Suprapubic skin (tissue), 4 donors: ENCODE measurements around the gene PIWIL1. TPM values are rescaled to one million over a fixed set of nuclear protein-coding genes. Genes with fewer than 3 reads are reported as not detected.
A peak's percentile ranks its signal among the peaks of the same experiment; 100 is the strongest.

Experiments used
- DNase-seq, 2 donors: peaks; one replicate each; pipeline ENCODE4 v3.0.0-alpha.2; 2019; ENCODE audit warnings: low spot score in 2 of 2
- H3K27ac ChIP-seq: fragments of 200-600 bp; sonication (generic); one replicate; pipeline ENCODE4 v1.5.1; 2019
- H3K27me3 ChIP-seq: fragments of 200-600 bp; sonication (generic); one replicate; pipeline ENCODE4 v1.5.1; 2019
- H3K36me3 ChIP-seq: fragments of 200-600 bp; sonication (generic); one replicate; pipeline ENCODE4 v1.5.1; 2019
- H3K4me1 ChIP-seq: fragments of 200-600 bp; sonication (generic); one replicate; pipeline ENCODE4 v1.5.1; 2019
- H3K4me3 ChIP-seq: fragments of 200-600 bp; sonication (generic); one replicate; pipeline ENCODE4 v1.5.1; 2019; ENCODE audit warnings: mild to moderate bottlenecking
- H3K9me3 ChIP-seq: fragments of 200-600 bp; sonication (generic); one replicate; pipeline ENCODE4 v1.5.1; 2019
- CTCF ChIP-seq, 2 donors: fragments of 200-600 bp in 1 of 2; fragments of 450-650 bp in 1 of 2; sonication (generic) in 1 of 2; IDR thresholded peaks; one replicate each; pipeline ENCODE4 v1.5.1; 2016 to 2019; ENCODE audit warnings: antibody characterized with exemption in 2 of 2, mild to moderate bottlenecking in 1 of 2, moderate library complexity in 1 of 2
- EP300 ChIP-seq: sonication (generic); formaldehyde crosslinking; IDR thresholded peaks from one replicate; pipeline ENCODE4 v1.6.1; 2017; ENCODE audit warnings: antibody characterized with exemption
- POLR2A ChIP-seq, 2 donors: fragments of 450-650 bp; IDR thresholded peaks; one replicate each; pipeline ENCODE4 v1.6.1; 2017; ENCODE audit warnings: antibody characterized with exemption in 2 of 2, mild to moderate bottlenecking in 2 of 2, moderate library complexity in 2 of 2
- POLR2AphosphoS5 ChIP-seq, 3 donors: sonication (generic); formaldehyde crosslinking; IDR thresholded peaks; one replicate each; pipeline ENCODE4 v1.6.1; 2017; ENCODE audit warnings: antibody characterized with exemption in 3 of 3
- WGBS: methylation state at CpG from one replicate; pipeline ENCODE4 v1.1.5; 2018; 5-methylcytosine and 5-hydroxymethylcytosine counted together
- total RNA-seq, 4 donors: library from RNA; depleted of rRNA; stranded (reverse); fragments of >200 nt; gene quantifications; one replicate each; pipeline ENCODE4 v1.1.0, GENCODE V29; 2016

The PIWIL1 gene
- total RNA-seq, 4 donors from 2014 or later = not detected

- TF ChIP-seq CTCF (IDR thresholded peaks at IDR 0.05) (peak; percentile 35 to 61), POLR2A (IDR thresholded peaks at IDR 0.05) (no peak), EP300 (no peak)
- Histone ChIP-seq H3K9me3 (no peaks in the 10 kb centered on the region), H3K27me3 (peaks cover 31% of the 10 kb centered on the region), H3K36me3 (no peaks in the 10 kb centered on the region), H3K4me1 (peaks cover 17% of the 10 kb centered on the region), H3K4me3 (no peak overlapping the region), H3K27ac (no peak overlapping the region)
- 43% methylated on average over 15 of the region's 15 CpGs for WGBS
- no peak for DNase-seq
These were observed 1.9 kb upstream of the PIWIL1 start for GRCh38 chr12:130335517-130336392.

DNA sequence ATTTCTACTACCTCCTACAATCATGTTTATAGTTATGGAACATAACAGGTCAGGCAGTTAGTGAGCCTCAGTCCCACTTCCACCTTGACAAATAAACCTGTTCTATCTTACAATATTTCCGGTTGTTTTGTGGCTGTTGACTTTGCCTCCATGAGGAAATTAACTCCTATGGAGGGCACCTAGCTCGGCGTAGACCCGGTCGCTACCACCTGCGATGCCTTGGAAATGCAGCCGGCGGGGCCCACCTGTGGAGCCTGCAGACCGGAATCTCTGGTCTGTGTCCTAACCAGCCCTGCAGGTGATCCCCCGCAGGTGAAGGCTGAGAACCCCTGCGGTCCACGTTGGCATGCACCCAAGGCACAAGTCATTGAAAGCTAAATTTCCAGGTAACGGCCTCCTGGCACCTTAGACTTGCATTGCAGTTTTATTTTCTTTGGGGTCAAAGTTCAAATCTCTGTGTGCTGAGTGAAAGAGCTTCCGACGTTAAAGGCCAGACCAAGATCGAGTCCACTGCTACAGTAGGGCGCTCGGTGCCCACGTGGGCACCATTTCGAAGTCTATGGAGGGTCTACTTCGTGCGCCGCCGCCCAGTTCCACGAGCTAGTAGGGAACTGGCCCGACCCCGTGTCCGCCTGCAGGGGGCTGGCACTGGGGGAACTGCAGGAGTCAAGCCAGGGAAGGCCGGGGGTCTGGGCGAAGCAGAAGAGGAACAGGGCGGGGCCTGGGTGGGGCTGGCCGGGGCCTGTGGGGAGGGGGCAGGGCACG is 782 bp upstream of the PIWIL1 start:
- no peaks in the 10 kb centered on the region for H3K36me3 ChIP-seq
- no peak for DNase-seq
- no peak overlapping the region for H3K27ac ChIP-seq
- no peak for TF ChIP-seq EP300
- H3K4me3 ChIP-seq = no peak overlapping the region
- WGBS = 79% methylated on average over 29 of the region's 33 CpGs
- peaks cover 31% of the 10 kb centered on the region for H3K27me3 ChIP-seq
- peaks cover 17% of the 10 kb centered on the region for H3K4me1 ChIP-seq
- H3K9me3 ChIP-seq = no peaks in the 10 kb centered on the region

DNA sequence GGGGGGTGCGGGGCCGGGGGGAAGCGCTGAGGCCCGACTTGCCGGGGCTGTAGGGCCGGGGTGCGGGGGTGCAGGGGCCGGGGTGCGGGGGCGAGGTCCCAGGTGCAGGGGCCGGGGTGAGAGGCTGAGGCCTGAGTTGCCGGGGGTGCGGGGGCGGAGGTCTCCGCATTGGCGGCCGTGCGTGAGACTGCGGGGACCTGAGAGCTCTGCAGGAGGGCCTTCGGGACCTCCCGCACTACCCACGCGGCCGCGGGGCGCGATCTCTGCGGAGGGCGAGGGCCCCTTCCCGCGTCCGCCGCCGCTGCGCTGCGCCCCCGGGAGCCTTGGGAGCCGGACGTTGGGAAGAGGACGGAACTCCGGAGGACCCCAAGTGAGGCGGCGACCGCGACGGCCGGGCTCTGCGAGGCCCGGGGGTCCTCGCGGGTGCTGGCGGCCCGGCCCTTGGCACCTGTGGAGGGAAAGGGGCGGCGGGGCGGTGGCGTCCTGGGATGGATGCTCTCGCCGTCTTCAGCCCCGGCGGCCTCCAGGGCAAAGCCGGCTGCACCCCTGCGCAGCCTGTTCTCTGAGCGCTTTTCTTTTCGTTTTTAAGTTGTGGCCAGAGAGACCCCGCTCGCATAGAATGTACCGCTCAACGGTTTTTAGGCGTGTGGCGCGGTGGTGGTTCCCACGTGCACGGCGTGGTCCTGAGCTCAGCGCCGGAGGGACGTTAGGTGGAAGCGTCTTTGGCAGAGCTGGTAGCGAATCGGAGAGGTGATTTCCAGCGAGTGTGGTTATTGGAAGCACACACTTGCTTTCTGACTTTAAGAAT is 1.3 kb downstream of the PIWIL1 start:
- Histone ChIP-seq H3K27me3 (peaks cover 27% of the 10 kb centered on the region), H3K4me3 (no peak overlapping the region), H3K36me3 (no peaks in the 10 kb centered on the region), H3K27ac (no peak overlapping the region), H3K9me3 (no peaks in the 10 kb centered on the region), H3K4me1 (peaks cover 17% of the 10 kb centered on the region)
- 21% methylated on average over 46 of the region's 82 CpGs for WGBS
- TF ChIP-seq POLR2A (IDR thresholded peaks at IDR 0.05) (no peak), POLR2AphosphoS5 (IDR thresholded peaks at IDR 0.05) (no peak), EP300 (no peak), CTCF (IDR thresholded peaks at IDR 0.05) (no peak)
- no peak for DNase-seq

DNA sequence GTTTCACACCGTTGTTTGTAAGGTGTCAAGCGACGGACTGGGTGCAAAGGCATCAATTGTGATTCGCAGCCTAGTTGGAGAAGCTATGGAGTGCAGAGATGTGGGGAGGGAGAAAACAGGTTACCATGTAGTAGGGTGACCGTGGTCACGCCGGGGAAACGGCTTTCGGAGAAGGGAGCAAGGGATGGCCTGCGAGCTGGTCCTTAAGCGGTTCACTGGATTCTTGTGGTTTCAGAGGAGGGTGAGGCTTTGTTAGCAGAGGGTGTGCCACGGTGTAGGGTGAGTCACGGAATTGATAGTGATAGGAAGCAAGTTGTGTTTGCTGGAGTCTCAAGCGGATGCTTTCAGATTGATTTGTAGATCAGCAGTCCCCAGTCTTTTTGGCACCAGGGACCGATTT is 2.3 kb downstream of the PIWIL1 start:
- no peak overlapping the region for H3K27ac ChIP-seq
- no peak for DNase-seq
- TF ChIP-seq POLR2AphosphoS5 (IDR thresholded peaks at IDR 0.05) (no peak), CTCF (IDR thresholded peaks at IDR 0.05) (no peak), EP300 (no peak), POLR2A (IDR thresholded peaks at IDR 0.05) (no peak)
- H3K4me1 ChIP-seq = peaks cover 17% of the 10 kb centered on the region
- no peaks in the 10 kb centered on the region for H3K36me3 ChIP-seq
- peaks cover 23% of the 10 kb centered on the region for H3K27me3 ChIP-seq
- no peaks in the 10 kb centered on the region for H3K9me3 ChIP-seq
- no peak overlapping the region for H3K4me3 ChIP-seq
- WGBS = 53% methylated on average over 13 of the region's 15 CpGs

GRCh38 chr12:130342442-130342841 is 4.8 kb downstream of the PIWIL1 start:
- Histone ChIP-seq H3K4me1 (peaks cover 17% of the 10 kb centered on the region), H3K9me3 (no peaks in the 10 kb centered on the region), H3K27ac (no peak overlapping the region), H3K4me3 (no peak overlapping the region), H3K36me3 (no peaks in the 10 kb centered on the region), H3K27me3 (peaks cover 21% of the 10 kb centered on the region)
- no peak for DNase-seq
- TF ChIP-seq EP300 (no peak), POLR2AphosphoS5 (IDR thresholded peaks at IDR 0.05) (no peak), CTCF (IDR thresholded peaks at IDR 0.05) (no peak), POLR2A (IDR thresholded peaks at IDR 0.05) (no peak)
- 68% methylated on average over 8 of the region's 8 CpGs for WGBS
